Dendritic cell treated with granulocyte-macrophage colony-stimulating factor and Interleukin-4, amounts not matched to agents 40 ng/mL and 50 ng/mL, for 4 days (primary cell): Measurements from ENCODE around the gene C10orf67.

Experiments
- H3K27ac Mint-ChIP-seq: one replicate; pipeline ENCODE4 v1.8.0; 2022; ENCODE audit warnings: mild to moderate bottlenecking, mixed read lengths
- H3K27me3 Mint-ChIP-seq: one replicate; pipeline ENCODE4 v1.8.0; 2022; ENCODE audit warnings: mild to moderate bottlenecking, mixed read lengths
- H3K36me3 Mint-ChIP-seq: one replicate; pipeline ENCODE4 v1.8.0; 2022; ENCODE audit warnings: low read depth, mixed read lengths
- H3K4me1 Mint-ChIP-seq: one replicate; pipeline ENCODE4 v1.8.0; 2022; ENCODE audit warnings: low read depth, mixed read lengths
- H3K4me3 Mint-ChIP-seq: one replicate; pipeline ENCODE4 v1.8.0; 2022; ENCODE audit warnings: mild to moderate bottlenecking, moderate library complexity, mixed read lengths
- H3K9me3 Mint-ChIP-seq: one replicate; pipeline ENCODE4 v1.8.0; 2022; ENCODE audit warnings: mixed read lengths
- intact Hi-C: fragments of 100-400 bp; cut with micrococcal nuclease; formaldehyde crosslinking; loops from one replicate; pipeline ENCODE4 v1.15.0; 2022

The C10orf67 gene

DNA sequence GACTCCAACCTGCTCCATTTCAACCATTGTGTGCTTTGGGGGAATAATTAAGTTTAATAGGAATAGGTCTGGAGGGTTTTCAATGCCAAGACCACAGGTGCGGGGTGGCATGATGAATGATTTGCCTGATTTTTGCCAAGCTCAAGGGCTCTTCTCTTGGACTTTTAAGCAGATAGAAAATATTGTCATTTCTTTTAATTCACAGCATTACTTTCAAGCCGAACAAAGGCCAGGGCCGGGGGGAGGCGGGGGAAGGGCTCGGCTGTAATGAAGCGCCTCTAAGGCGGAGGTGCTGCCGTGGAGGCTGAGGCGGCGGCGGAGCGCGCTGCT, 146.0 kb downstream of the C10orf67 start:
- no peak overlapping the region for H3K4me3 Mint-ChIP-seq
- H3K4me1 Mint-ChIP-seq: no peaks in the 10 kb centered on the region
- H3K9me3 Mint-ChIP-seq: no peaks in the 10 kb centered on the region
- H3K36me3 Mint-ChIP-seq: no peaks in the 10 kb centered on the region
- no peak overlapping the region for H3K27ac Mint-ChIP-seq
- H3K27me3 Mint-ChIP-seq: peaks cover 90% of the 10 kb centered on the region
- intact Hi-C loops: no loop called here

DNA sequence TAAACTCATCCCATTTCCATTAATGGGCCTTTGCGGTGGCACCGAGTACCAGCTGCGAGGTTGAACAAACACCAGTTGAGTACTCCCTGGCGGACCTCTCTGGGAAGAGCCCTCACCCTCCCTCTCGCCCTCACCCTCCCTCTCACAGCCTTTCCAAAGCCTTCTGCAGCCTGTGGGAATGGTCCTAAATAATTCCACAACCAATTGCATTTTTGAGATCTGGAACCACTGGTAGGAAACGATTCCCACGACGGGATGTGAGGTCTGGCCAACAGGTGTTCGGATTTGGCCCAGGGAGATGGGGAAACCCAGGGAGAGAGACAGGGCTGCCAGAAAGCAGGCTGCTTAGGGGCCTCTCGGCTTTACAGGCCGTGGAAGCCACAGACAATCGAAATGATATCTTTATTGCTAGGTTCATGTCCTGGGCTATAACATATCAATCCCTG, 147.2 kb downstream of the C10orf67 start:
- intact Hi-C loops: no loop called here
- H3K27me3 Mint-ChIP-seq: peaks cover 89% of the 10 kb centered on the region
- no peaks in the 10 kb centered on the region for H3K36me3 Mint-ChIP-seq
- H3K9me3 Mint-ChIP-seq: no peaks in the 10 kb centered on the region
- H3K4me3 Mint-ChIP-seq: no peak overlapping the region
- no peak overlapping the region for H3K27ac Mint-ChIP-seq
- H3K4me1 Mint-ChIP-seq: no peaks in the 10 kb centered on the region

DNA sequence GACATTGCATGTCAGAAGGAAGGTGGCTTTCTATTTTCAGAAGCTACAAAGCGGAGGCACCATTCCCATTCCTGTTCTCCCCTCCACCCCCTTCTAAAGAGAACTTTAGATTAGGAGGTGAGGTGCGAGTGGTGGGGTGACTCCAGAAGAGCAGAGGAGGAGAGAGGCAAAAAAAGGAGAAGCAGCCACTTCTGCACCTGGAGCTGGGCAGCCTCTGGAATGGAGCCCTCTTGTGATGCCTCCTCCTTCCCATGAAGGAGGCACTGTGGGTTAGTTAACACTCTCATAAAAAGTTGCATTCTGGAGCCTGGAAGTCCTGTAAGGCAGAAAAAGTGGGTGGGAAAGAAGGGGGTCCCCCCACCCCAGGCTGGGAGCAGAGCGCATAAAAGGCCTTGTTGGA, 147.7 kb downstream of the C10orf67 start:
- Mint-ChIP-seq H3K36me3 (no peaks in the 10 kb centered on the region), H3K27me3 (peaks cover 87% of the 10 kb centered on the region), H3K27ac (no peak overlapping the region), H3K4me1 (no peaks in the 10 kb centered on the region), H3K4me3 (no peak overlapping the region), H3K9me3 (no peaks in the 10 kb centered on the region)
- intact Hi-C loops: no loop called here

DNA sequence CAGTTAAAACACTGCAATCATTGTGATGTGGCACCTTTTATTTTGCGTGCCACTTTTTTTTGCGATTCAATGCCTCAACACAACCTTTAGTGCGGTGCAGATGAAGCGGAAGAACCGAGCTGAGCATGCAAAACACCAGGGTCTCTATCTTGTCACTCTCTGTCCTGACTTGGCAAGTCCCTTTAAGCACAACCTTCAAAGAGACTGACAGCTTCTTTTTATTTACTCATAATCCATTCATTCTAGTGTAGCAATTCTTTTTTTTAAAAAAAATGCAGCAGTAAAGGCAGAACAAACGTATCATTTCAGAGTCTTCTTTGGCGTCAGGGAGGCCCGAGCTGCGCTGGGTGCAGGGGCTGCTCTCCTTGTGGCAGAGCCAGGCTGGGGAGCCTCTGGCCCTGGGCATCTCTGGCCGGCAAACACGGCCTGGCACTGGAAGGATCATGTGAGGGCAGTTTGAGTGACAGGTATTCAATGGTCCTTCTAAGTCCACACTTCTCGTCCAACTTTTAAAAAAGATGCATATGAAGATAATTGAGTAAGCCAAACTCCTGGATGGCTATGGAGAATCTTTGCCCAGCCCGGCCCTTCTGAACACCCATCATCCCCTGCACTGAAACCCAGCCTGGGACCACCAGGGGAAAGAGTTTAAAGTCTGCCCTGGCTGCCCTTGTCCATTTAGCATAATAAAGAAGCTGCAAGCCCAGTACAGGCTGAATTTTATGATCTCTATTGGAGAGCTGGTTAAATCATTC, 148.6 kb downstream of the C10orf67 start:
- intact Hi-C loops: no loop called here
- H3K4me3 Mint-ChIP-seq: no peak overlapping the region
- H3K27me3 Mint-ChIP-seq: peaks cover 88% of the 10 kb centered on the region
- H3K4me1 Mint-ChIP-seq: no peaks in the 10 kb centered on the region
- no peaks in the 10 kb centered on the region for H3K36me3 Mint-ChIP-seq
- no peaks in the 10 kb centered on the region for H3K9me3 Mint-ChIP-seq
- no peak overlapping the region for H3K27ac Mint-ChIP-seq

DNA sequence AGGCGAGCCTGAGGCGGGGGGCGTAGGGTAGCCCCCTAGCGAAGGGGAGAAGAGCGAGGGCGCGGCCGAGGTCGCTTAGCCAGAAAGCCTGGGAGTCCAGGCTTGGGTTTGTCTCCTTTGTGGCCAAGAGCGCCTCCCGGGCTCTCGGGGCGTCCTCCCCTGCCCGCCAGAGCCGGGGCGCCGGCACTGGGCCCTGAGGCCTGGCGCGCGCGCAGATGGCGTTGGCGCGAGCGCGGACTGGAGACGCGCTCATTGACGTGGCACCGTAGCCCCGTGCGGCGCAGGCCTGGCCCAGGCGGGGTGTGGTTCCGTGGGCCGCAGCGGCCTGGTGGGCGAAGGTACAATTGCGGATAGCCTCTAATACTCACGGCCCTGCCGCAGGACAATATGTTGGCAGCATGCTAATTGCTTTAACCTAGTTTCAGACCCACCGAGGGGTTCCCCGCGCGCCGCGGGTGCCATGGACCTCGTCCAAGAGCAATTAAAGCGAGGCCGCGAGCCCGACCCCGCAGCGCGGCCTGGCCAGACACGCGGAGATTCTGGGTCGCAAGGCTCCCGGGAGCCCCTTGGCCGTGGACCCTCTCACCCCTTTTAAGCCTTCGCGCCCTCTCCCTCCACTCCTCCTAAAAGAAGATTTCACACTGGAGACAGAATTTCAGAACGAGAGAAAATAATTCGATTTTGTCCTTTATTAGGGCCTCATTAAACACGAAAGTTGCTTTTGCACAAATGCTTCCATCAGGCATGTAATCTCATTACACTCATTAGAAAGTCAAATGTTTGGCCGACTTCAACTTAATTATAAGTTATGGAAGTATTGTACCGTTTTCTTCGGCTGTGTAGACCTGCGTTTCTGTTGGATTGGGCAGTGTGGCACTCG, 149.4 kb downstream of the C10orf67 start:
- intact Hi-C loops: no loop called here
- no peak overlapping the region for H3K4me3 Mint-ChIP-seq
- no peaks in the 10 kb centered on the region for H3K36me3 Mint-ChIP-seq
- no peak overlapping the region for H3K27ac Mint-ChIP-seq
- H3K4me1 Mint-ChIP-seq: no peaks in the 10 kb centered on the region
- no peaks in the 10 kb centered on the region for H3K9me3 Mint-ChIP-seq
- H3K27me3 Mint-ChIP-seq: peaks cover 88% of the 10 kb centered on the region

DNA sequence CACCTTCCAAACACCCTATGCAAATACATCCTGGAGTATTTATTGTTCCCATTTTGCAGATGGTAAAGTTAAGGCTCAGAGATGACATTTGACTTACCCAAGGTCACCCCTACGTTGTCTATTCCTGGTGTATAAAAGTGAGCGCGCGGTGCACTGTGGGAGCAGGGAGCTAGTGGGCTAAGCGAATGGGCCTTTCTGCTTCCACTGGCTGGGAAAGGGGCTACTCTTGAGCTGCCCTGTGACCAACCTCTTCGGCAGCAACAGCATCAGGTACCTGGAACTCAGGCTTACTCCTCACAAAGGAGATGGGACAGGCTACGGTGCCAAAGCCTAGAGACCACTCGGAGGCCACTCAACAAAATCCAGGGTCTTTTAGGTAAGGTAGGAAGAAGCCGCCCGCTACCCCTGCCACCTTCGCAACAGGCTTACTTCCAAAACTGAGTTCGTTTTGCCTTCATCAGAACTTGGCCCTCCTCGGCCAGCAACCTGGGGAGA, 150.1 kb downstream of the C10orf67 start:
- Mint-ChIP-seq H3K27ac (no peak overlapping the region), H3K36me3 (no peaks in the 10 kb centered on the region), H3K27me3 (peaks cover 88% of the 10 kb centered on the region), H3K4me1 (no peaks in the 10 kb centered on the region), H3K4me3 (no peak overlapping the region), H3K9me3 (no peaks in the 10 kb centered on the region)
- intact Hi-C loops: no loop called here

DNA sequence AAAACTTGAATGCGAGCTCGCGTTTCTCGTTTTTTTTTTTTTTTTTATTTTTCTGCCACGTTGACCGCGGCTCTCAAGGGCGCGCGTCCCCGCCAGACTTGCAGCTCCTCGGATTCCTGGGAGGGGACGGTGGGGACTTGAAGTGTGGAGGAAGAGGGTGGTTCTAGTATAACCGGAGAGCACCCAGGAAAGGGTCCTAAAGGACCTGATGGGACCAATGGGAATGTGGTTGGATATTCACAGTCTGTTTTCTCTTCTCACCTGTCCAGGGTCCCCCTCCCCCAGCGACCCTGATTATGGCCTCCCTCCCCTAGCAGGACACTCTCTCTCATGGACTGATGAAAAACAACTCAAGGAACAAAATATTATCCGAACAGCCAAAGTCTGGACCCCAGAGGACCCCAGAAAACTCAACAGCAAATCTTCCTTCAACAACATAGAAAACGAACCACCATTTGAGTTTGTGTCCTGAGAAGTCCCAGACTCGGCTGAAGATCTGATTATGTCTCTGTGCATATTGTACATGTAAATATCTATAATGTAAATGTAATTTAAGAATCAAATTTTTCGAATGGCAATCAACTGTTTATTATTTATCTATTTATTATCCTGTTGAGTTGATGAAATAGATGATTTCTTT, 151.0 kb downstream of the C10orf67 start:
- H3K9me3 Mint-ChIP-seq: no peaks in the 10 kb centered on the region
- H3K36me3 Mint-ChIP-seq: no peaks in the 10 kb centered on the region
- intact Hi-C loops: no loop called here
- peaks cover 87% of the 10 kb centered on the region for H3K27me3 Mint-ChIP-seq
- H3K4me3 Mint-ChIP-seq: no peak overlapping the region
- H3K4me1 Mint-ChIP-seq: no peaks in the 10 kb centered on the region
- no peak overlapping the region for H3K27ac Mint-ChIP-seq

DNA sequence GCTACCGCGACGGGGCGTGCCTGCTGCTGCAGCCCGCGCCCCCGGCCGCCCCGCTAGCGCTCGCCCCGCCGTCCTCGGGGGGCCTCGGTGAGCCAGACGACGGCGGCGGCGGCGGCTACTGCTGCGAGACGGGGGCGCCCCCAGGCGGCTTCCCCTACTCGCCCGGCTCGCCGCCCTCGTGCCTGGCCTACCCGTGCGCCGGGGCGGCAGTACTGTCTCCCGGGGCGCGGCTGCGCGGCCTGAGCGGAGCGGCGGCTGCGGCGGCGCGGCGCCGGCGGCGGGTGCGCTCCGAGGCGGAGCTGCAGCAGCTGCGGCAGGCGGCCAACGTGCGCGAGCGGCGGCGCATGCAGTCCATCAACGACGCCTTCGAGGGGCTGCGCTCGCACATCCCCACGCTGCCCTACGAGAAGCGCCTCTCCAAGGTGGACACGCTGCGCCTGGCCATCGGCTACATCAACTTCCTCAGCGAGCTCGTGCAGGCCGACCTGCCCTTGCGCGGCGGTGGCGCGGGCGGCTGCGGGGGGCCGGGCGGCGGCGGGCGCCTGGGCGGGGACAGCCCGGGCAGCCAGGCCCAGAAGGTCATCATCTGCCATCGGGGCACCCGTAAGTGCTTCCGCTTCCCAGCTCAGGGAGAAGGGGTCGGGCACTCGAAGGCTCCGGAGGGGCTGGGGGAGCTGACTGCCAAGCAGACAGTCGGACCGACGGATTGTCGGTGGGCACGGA, 151.7 kb downstream of the C10orf67 start:
- H3K9me3 Mint-ChIP-seq: no peaks in the 10 kb centered on the region
- no peaks in the 10 kb centered on the region for H3K4me1 Mint-ChIP-seq
- intact Hi-C loops: no loop called here
- no peak overlapping the region for H3K27ac Mint-ChIP-seq
- no peaks in the 10 kb centered on the region for H3K36me3 Mint-ChIP-seq
- H3K4me3 Mint-ChIP-seq: no peak overlapping the region
- H3K27me3 Mint-ChIP-seq: peaks cover 87% of the 10 kb centered on the region

DNA sequence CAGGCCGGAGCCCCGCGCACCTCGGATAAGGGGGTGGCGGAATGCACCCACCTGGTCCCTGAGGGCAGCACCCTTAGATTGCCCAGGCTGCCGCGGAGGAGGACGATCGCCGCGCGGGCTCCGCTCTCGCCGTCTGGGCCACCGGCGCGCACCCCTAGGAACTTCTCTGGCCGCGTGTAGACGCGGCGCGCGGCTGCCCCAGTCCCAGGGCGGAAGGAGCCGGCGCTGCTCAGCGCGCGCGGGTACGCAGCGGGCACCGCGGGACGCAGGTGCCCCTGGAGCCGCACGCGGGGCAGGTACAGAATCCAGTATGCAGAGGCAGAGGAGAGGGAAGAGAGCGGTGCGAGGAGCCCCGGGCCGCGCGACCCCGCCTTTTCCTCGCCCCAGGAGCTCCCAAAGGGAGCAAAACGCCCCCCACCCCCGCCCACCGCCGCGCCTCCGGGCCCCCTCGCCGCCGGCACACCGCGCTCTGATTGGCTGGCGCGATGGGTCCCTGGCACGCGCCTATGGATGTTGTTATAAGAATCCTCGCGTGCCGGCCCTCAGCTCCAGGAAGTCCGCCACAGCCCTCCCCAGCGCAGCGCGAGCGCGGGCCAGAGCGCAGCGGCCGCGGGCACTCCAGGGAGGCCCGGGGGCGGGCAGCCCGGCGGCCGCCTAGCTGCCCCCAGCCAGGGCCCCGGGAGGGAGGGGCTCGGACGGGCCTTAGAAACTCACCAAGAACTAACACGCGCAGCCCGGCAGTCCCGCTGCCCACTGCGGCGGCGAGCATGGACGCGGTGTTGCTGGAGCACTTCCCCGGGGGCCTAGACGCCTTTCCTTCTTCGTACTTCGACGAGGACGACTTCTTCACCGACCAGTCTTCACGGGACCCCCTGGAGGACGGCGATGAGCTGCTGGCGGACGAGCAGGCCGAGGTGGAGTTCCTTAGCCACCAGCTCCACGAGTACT, 152.6 kb downstream of the C10orf67 start, which contains the start of gene PTF1A:
TSS of gene PTF1A (plus strand) at position 549 of the 948 bp plus-strand sequence. CDS start at position 768, 219 bp downstream.
- intact Hi-C loops: no loop called here
- no peak within 1 kb of the TSS for H3K27ac Mint-ChIP-seq

DNA sequence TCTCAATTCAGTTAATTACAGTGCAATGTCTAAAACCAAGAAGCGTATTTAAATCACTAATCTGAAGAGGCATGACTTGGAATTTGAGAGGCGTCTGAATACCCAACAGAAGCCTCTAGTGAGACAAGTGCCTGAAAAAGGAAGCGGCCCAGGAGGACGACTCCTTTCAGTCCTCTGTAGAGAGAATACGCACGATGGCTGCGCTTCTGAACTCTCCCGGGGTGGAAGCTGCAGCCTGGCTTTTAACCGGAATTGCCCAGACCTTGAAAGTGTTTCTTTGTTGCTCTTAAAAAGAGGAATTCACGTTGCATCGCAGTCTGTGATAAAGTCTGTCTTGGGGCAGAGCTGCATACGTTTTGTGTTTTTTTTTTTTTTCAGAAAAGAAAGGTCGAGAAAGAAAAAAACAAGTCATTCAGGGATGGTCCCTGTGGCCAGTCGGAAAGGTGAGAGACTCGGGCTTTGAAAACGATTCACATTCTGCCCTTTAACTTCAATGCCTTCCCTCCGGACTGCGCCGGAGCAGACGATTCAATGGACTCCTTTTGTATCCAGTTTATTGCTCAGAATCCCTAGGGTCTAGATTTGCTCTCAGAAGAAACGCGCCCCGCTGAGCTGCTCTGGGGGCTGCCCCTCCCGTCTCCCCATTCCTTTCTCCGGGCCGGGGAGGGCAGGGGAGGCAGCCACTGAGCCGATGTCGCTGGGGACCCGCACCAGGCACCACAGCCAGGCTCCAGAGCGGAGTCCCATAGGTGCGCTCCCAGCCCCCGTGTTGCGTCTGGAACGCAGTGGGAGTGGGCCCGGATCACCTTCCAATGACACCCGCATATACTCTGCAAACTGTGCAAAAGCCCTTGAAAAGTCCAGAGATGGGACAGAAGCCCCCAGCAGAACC, 153.5 kb downstream of the C10orf67 start:
- H3K4me1 Mint-ChIP-seq: no peaks in the 10 kb centered on the region
- H3K9me3 Mint-ChIP-seq: no peaks in the 10 kb centered on the region
- H3K27me3 Mint-ChIP-seq: peaks cover 77% of the 10 kb centered on the region
- H3K36me3 Mint-ChIP-seq: no peaks in the 10 kb centered on the region
- intact Hi-C loops: no loop called here
- H3K27ac Mint-ChIP-seq: no peak overlapping the region
- no peak overlapping the region for H3K4me3 Mint-ChIP-seq

More for the DNA sequence above, 152.6 kb downstream of the C10orf67 start, which contains the start of gene PTF1A:
- H3K36me3 Mint-ChIP-seq: no peaks in the 10 kb centered on the region
- peaks cover 84% of the 10 kb centered on the region for H3K27me3 Mint-ChIP-seq
- no peaks in the 10 kb centered on the region for H3K4me1 Mint-ChIP-seq
- H3K4me3 Mint-ChIP-seq: no peak within 1 kb of the TSS
- no peaks in the 10 kb centered on the region for H3K9me3 Mint-ChIP-seq

DNA sequence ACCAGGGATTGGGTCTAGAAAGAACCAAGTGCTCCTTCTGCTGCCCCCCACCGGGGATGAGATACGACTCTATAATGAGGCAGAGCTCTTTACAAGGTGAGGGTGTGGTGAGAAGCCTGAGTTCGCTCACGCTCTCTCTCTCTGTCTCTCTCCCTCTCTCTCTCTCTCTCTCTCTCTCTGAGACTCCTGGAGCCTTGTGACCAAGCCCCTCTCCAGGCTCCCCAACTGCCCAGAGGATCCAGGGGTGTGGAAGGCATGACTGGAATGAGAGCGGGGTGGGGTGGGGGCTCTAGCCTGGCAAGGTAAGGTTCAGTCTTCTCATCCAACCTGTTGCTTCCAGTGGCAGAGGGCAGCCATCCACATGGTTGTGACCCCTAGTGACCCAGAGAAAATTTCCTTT, 155.6 kb downstream of the C10orf67 start:
- Mint-ChIP-seq H3K4me1 (no peaks in the 10 kb centered on the region), H3K36me3 (no peaks in the 10 kb centered on the region), H3K27ac (no peak overlapping the region), H3K9me3 (no peaks in the 10 kb centered on the region), H3K4me3 (no peak overlapping the region), H3K27me3 (peaks cover 60% of the 10 kb centered on the region)
- intact Hi-C loops: no loop called here

DNA sequence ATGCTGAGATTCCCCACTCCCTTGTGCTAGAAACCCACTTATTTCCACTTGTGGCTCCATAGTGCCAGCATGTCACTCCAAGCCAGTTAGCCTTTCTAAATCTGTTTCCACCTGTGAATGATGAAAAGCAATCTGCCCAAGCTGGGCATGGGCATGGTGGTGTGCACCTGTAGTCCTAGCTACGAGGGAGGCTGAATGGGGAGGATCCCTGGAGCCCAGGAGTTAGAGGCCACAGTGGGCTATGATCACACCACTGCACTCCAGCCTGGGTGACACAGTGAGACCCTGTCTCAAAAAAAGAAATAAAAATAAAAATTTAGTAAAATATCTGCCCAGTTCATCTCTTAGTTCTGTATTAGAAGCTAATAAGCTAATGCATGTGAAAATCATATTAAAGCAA, 157.4 kb downstream of the C10orf67 start:
- H3K27me3 Mint-ChIP-seq: peaks cover 54% of the 10 kb centered on the region
- no peak overlapping the region for H3K4me3 Mint-ChIP-seq
- H3K9me3 Mint-ChIP-seq: no peaks in the 10 kb centered on the region
- no peaks in the 10 kb centered on the region for H3K4me1 Mint-ChIP-seq
- intact Hi-C loops: no loop called here
- no peaks in the 10 kb centered on the region for H3K36me3 Mint-ChIP-seq
- H3K27ac Mint-ChIP-seq: no peak overlapping the region
